BJ (cell line): ENCODE results near the gene VWA8. TPM values are rescaled to one million over a fixed set of nuclear protein-coding genes. Genes with fewer than 3 reads are reported as not detected.
"Not testable (repeated sequence)": the region's sequence is repeated elsewhere in the genome, so short reads cannot be mapped to it uniquely, and the experiment has no call there.

Experiments used
- CTCF ChIA-PET: fragments of 350-600 bp; formaldehyde crosslinking; extraction: SDS; loops from one replicate; lab custom pipeline; 2021; ENCODE audit warnings: antibody characterized with exemption, inconsistent platforms; lab: Yijun Ruan, JAX
- POLR2A ChIA-PET: fragments of 300-600 bp; sonication (Branson Sonifier 250); formaldehyde crosslinking; extraction: SDS; loops from one replicate; lab custom pipeline; 2021; ENCODE audit warnings: antibody characterized with exemption; lab: Charles Lee
- DNase-seq: peaks from one replicate; pipeline ENCODE4 v3.0.0-alpha.2; 2011; ENCODE audit warnings: low read depth
- H3K27me3 ChIP-seq: 2 replicates; pipeline ENCODE4 v1.6.0; 2011; ENCODE audit warnings: low read length; ENCODE audit not compliant: control insufficient read depth, insufficient read depth
- H3K36me3 ChIP-seq: 2 replicates; pipeline ENCODE4 v1.5.1; 2011; ENCODE audit warnings: low read length; ENCODE audit not compliant: control insufficient read depth, insufficient read depth
- H3K4me3 ChIP-seq: 2 replicates; pipeline ENCODE4 v1.5.1; 2011; ENCODE audit warnings: low read depth, mild to moderate bottlenecking, control low read depth, low read length
- CTCF ChIP-seq: IDR thresholded peaks from 2 replicates; pipeline ENCODE4 v1.5.1; 2011; ENCODE audit warnings: low read depth, mild to moderate bottlenecking, control low read depth, inconsistent platforms, low read length, moderate library complexity; ENCODE audit not compliant: insufficient read depth
- polyA plus RNA-seq: library from polyadenylated mRNA; depleted of rRNA; stranded (reverse); fragments of >200 nt; gene quantifications from 2 replicates; pipeline ENCODE4 v1.2.3, GENCODE V29; 2011

Gene VWA8
- polyA plus RNA-seq, 1 experiment = 5.9 TPM

- H3K27me3 ChIP-seq = no peaks in the 10 kb centered on the region
- ChIA-PET POLR2A (no interaction called here), CTCF (no interaction called here)
- no peak overlapping the region for H3K4me3 ChIP-seq
- no peak for TF ChIP-seq CTCF
- no peak for DNase-seq
- H3K36me3 ChIP-seq = no peaks in the 10 kb centered on the region
These were observed 323.3 kb downstream of the VWA8 start for GRCh38 chr13:41637586-41637985.

- POLR2A ChIA-PET, CTCF ChIA-PET, H3K27me3 ChIP-seq, DNase-seq, H3K4me3 ChIP-seq, H3K36me3 ChIP-seq: not testable (repeated sequence)
These were observed 323.9 kb downstream of the VWA8 start for GRCh38 chr13:41637032-41637431.

GRCh38 chr13:41636590-41636989 lies 324.3 kb downstream of the VWA8 start:
- POLR2A ChIA-PET, H3K27me3 ChIP-seq, DNase-seq, H3K4me3 ChIP-seq, H3K36me3 ChIP-seq: not testable (repeated sequence)
- CTCF ChIA-PET = interaction anchor here (0.6 kb wide), 1 partner anchor 466 kb away, joined by 3 read pairs; no protein-coding TSS in a partner anchor

- ChIA-PET POLR2A (no interaction called here), CTCF (no interaction called here)
- no peaks in the 10 kb centered on the region for H3K27me3 ChIP-seq
- DNase-seq = no peak
- TF ChIP-seq CTCF = no peak
- H3K36me3 ChIP-seq = no peaks in the 10 kb centered on the region
- no peak overlapping the region for H3K4me3 ChIP-seq
These were observed 326.5 kb downstream of the VWA8 start for GRCh38 chr13:41634407-41634806.

- TF ChIP-seq CTCF = no peak
- ChIA-PET POLR2A (no interaction called here), CTCF (interaction anchor here (1.1 kb wide), 1 partner anchor 11 kb away, joined by 3 read pairs; no protein-coding TSS in a partner anchor)
- DNase-seq = no peak
- Histone ChIP-seq H3K27me3 (no peaks in the 10 kb centered on the region), H3K4me3 (no peak overlapping the region), H3K36me3 (no peaks in the 10 kb centered on the region)
These were observed 327.1 kb downstream of the VWA8 start for GRCh38 chr13:41633776-41634175.

GRCh38 chr13:41631296-41631965 lies 329.5 kb downstream of the VWA8 start:
- DNase-seq = no peak
- no peak for TF ChIP-seq CTCF

More at GRCh38 chr13:41631296-41631965, 329.5 kb downstream of the VWA8 start:
- H3K4me3 ChIP-seq = no peak overlapping the region
- POLR2A ChIA-PET = no interaction called here
- no peaks in the 10 kb centered on the region for H3K36me3 ChIP-seq
- H3K27me3 ChIP-seq = no peaks in the 10 kb centered on the region
- CTCF ChIA-PET = interaction anchor here (0.5 to 1.0 kb wide), 3 partner anchors 9 to 12 kb away, joined by 3 to 4 read pairs (median 3); no protein-coding TSS in a partner anchor
